ENCODE measurements around the gene LARGE2.

GRCh38 chr11:45886816-45887520 is 35.5 kb upstream of the LARGE2 start:
- no peak for TF ChIP-seq EZH2phosphoT487 (IDR thresholded peaks at IDR 0.05; ENCODE audit: low read depth, severe bottlenecking, unreplicated experiment)
- TF ChIP-seq CTCF (IDR thresholded peaks at IDR 0.05; ENCODE audit: poor library complexity), result no peak
- TF ChIP-seq EZH2 (IDR thresholded peaks at IDR 0.05; ENCODE audit: borderline replicate concordance), result no peak

All from hepatocyte (in vitro differentiated cells).